Measurements from ENCODE around the gene TMEM132D.

- TF ChIP-seq POLR2A (IDR thresholded peaks at IDR 0.05; ENCODE audit: low read depth, low read length): no peak
- no peak for TF ChIP-seq POLR2AphosphoS5 (IDR thresholded peaks at IDR 0.05; ENCODE audit: low read depth, low read length)
Measured at GRCh38 chr12:129279771-129280170, 624.1 kb downstream of the TMEM132D start.

All from GM12892 (cell line).